Amygdala (tissue), 56 donors: ENCODE measurements around the gene SMOC2.

ENCODE experiments used
- DNase-seq, 56 donors: peaks; one replicate each; lab custom pipeline; 2025; lab: John Stamatoyannopoulos, UW

SMOC2 gene

GRCh38 chr6:168441434-168442391, 729 bp downstream of the SMOC2 start:
- DNase-seq = no peak

- no peak for DNase-seq
Observed at GRCh38 chr6:168442646-168443045, 1.7 kb downstream of the SMOC2 start.

DNA sequence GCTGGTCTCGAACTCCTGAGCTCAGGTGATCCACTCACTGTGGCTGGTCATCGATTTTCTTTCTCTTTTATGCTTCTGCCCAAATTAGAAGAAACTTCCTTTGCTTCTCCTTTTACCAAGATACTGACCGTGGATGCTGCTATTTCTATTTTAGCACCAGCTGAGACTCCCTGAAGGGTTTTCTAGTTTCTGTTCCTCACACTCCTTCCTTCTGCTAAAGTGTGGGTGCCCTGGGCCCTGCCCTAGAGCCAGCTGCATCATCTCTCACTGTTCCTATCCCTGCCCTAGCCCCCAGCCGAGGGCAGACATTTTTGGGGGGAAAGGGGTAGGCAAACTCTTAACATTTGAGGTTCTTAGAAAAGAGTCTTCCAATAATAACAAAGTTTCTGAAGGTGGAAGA, 6.3 kb downstream of the SMOC2 start:
- no peak for DNase-seq

DNA sequence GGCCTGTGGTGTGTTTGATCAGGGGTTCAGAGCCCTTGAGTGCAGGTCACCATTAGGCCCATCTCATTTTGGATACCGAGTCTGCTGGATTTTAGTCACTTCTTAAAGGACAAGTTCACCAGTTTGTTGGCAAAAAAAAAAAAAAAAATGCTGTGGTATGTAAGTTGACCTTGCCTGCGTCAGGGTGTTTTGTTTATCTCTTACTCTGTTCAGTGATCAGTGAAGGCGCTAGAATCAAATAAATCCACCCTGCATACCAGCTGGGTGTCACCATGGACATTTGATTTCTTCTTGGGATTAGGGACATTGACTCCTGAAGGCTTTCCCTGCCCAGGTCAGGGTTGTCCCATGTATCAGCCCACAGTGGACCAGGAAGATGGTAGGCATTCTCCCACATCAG, 6.7 kb downstream of the SMOC2 start:
- no peak for DNase-seq

DNA sequence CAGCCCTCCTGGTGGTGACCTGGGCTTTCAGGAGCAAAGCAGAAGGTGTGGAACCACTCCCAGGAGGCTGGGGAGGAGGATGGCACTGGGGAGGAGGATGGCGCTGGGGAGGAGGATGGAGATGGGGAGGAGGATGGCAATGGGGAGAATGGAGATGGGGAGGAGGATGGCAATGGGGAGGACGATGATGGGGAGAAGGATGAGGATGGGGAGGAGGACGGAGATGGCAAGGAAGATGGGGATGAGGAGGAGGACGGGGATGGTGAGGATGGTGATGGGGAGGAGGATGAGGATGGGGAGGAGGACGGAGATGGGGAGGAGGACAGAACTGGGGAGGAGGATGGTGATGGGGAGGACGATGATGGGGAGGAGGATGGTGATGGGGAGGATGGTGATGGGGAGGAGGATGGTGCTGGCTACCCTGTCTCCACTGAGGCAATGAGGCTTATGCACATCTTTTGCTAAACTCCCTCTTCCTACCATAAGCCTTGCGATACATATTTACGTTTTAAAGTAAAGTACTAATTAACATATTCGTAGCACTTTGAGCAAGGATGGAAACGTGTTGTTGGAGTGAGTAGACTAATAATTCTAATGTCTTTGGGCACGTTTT, 7.4 kb downstream of the SMOC2 start:
- DNase-seq = no peak

GRCh38 chr6:168450917-168451316, 9.9 kb downstream of the SMOC2 start:
- no peak for DNase-seq

DNA sequence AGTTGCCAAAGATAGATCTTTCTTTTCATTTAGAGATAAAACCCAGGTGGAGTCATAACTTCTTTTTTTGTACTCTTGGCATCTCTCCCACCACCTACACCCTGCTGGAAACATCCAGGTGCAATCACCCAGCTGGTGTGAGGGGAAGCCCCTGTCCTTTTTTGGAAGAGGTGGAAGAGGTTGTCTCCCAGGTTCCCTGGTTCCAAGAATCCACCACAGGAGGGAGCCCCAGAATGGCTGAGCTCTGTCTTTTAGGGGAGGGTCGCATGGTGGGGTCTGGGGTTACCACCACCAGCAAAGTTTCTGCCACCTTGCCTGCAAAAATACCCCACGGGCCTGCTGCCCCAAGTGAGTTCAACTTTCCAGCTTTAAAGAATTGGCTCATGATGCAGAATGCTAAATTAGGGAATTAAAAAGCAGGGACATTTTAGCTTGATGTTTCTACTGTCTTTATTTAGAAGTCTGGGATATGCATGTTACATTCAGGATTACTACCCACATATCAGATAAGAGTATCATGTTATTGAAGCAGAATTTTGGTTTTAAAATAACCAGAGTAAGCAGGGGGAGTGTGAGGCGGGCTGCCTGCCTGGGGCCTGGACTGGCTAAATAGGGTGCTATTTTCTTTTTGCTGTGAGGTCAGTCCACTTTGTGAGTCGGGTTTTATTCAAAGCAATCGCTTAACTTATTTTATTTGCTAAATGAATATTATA, 11.0 kb downstream of the SMOC2 start:
- peak in 1 of 56 donors; percentile 12 for DNase-seq

DNA sequence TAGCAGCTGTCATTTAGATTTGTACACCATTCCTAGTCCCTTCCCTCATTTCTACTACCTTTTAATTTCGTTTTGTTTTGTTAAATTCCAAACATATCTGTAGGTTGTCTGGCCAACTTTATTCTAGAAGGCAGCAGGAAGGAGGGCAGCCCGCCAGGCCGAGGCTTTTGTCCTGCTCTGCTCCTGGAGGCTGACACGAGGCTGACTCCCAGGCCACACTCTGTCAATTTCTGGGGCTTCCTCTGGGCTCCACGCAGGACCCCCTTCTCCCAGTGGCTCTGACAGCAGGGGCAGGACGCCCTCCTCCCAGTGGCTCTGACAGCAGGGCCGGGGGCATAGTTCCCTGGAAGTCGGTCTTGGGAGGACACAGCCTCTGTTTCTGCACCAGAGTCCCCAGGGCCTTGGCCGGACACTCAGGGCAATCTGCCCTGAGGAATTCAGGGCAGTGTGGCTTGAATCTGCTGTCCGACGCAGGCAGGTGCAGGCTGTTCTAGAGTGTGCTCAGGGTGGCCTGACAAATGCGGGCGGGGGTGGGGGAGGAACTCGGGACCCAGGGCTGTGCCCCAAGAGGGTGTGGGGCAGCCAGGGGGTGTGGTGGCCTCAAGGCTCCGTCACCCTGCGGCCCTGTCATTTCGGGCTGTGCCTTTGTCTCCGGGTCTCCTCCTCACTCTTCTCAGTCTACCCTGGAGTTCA, 11.8 kb downstream of the SMOC2 start:
- DNase-seq = no peak

DNA sequence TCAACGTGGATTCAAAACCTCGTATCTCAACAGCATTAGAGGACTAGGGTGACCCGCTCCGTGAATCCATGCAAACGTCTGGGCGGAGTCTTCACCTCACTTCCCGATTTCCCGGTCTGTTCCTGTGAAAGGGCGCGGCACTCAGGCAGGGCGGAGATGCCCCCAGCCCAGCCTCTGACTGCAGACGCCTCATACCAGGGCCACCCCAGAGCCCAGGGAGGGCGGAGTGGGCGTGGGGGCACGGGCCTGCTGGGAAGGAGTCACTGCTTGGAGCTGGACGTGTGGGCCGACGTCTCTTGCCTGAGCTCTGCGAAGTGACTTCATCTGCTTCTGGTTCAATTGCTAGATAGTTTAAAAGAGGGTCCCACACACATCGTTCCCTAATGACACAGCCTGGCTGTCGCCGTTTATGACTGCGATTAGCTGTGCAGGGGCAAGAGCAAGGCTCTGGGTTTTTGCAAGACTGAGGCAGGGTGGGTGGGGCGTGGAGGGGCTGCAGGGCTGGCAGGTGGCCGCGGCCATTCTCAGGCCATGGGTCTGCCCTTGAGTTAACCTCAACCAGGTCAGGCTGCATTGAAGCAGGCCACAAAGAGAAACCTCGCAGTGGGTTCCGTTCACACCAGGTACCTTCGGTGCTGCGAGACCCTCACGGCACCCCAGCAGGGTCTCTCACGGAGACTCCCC, 15.0 kb downstream of the SMOC2 start:
- DNase-seq = no peak

GRCh38 chr6:168456907-168457652, 16.1 kb downstream of the SMOC2 start:
- DNase-seq = no peak

DNA sequence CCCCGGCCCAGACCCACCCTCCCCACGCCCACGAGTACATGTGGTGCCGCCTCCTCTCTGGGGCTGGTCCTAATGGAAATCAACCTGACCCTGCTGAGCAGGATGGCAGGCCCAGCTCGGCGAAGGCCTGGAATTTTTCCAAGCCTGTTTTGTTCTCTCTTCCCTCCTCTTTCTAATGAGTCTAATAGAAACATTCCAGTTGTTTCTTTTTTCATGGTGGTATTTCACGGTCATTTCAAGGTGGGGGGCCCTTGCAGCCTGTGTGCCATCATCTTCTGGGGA, 16.6 kb downstream of the SMOC2 start:
- DNase-seq = no peak

DNA sequence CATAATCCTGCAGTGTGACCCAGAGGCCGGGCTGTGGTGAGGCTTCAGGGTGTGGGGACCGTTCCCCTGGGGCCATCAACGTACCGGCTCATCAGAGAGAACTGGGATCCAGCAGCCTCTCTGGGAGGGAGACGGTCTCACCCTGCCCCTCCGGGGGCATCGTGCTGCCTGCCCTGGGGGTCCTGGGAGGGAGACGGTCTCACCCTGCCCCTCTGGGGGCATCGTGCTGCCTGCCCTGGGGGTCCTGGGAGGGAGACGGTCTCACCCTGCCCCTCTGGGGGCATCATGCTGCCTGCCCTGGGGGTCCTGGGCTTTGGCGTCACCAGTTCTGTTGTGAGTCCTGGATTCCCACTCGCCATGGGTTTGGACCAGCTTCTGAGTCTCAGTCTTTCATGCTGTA, 17.1 kb downstream of the SMOC2 start:
- no peak for DNase-seq

DNA sequence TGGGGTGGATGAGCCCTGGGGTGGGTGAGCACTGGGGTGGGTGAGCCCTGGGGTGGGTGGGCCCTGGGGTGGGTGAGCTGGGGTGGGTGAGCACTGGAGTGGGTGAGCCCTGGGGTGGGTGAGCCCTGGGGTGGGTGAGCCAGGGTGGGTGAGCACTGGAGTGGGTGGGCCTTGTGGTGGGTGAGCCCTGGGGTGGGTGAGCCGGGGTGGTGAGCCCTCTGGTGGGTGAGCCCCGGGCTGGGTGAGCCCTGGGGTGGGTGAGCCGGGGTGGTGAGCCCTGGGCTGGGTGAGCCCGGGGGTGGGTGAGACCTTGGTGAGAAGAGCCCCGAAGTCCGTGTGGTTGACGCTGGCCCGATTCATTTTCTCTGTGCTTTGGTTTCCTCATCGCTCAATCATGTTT, 18.6 kb downstream of the SMOC2 start:
- DNase-seq = no peak

DNA sequence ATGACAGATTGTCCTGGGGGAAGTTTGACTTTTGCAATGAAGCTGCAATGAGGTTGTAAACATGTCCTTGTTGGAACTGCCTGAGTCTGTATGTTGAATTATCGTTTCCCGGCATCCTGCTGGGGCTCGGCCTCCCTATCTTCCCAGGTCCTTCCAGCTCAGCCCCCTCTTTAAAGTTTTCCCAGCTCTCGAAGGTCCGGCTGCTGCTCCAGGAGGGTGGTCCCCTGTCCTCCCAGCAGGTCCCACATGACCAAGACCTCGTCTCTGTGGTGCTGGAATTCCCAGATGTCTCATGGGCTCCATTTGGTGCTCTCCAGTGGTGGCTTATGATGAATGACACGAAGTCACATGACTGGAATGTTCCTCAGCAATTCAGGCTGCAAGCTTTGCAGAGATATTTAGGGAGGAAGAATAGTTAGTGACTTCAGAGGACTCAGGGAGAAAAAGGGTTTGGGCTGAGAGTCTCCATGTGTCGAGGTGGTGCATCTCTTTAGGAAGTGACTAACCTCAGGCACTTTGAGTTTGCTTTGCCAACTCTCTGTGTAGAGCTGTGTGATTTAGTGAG, 21.4 kb downstream of the SMOC2 start:
- no peak for DNase-seq

GRCh38 chr6:168464546-168464945, 23.6 kb downstream of the SMOC2 start:
- no peak for DNase-seq

- DNase-seq = no peak
Observed at GRCh38 chr6:168468045-168468444, 27.1 kb downstream of the SMOC2 start.

DNA sequence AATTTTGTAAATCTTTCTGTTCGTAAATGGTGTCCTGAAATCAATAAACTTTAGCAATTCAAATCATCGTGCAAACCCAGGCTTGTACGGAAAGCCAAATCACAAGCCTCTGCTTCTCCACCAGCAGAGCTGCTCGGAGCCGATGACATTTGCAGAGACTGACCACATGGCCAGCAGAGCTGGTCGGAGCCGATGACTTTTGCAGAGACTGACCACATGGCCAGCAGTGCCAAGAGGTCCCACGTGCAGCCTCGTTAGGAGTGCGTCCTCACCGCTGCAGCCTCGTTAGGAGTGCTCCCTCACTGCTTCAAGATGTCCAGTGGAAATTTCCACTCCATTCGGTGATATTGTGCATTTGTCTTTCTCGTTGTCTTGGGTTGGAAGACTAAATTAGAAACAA, 28.5 kb downstream of the SMOC2 start:
- no peak for DNase-seq

- no peak for DNase-seq
Observed at GRCh38 chr6:168469926-168470325, 28.9 kb downstream of the SMOC2 start.

GRCh38 chr6:168472363-168472762, 31.4 kb downstream of the SMOC2 start:
- DNase-seq = no peak
